Retinal pigment epithelial cell (primary cell): ENCODE results near the gene EYS.
A peak's percentile ranks its signal among the peaks of the same experiment; 100 is the strongest.
"Not testable (repeated sequence)": the region's sequence is repeated elsewhere in the genome, so short reads cannot be mapped to it uniquely, and the experiment has no call there.

Source experiments
- DNase-seq: peaks from one replicate; pipeline ENCODE4 v3.0.0-alpha.2; 2010; ENCODE audit warnings: low read depth
- H3K4me3 ChIP-seq: 2 replicates; pipeline ENCODE4 v1.5.1; 2011; ENCODE audit warnings: mild to moderate bottlenecking, low read length, control low read depth, moderate library complexity
- TF ChIP-seq, protein P1 (sequence below): conservative IDR thresholded peaks from 2 replicates; pipeline ENCODE4 v1.5.1; 2011; ENCODE audit warnings: low read depth, low read length, control low read depth, inconsistent platforms

The EYS gene

DNA sequence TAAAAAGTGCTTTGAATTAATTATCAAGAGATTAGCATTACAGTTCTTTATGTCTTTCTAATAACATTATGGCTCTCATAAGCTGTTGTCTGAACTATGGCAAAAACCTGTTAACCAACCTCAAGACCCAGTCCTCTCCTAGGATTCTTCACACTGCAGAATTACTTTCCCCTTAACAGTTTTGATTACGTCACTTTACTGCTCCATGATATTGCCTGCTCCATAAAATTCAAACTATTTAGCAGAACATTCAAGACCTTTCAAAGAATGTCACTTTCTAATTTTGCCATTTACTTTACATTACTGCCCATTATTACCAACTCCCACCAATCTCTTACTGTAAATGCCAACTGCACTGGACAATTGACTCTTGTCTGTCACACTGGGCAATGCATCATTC, 1227.9 kb downstream of the EYS start:
- no peak for DNase-seq
- H3K4me3 ChIP-seq: no peak overlapping the region
- TF ChIP-seq, protein P1, sequence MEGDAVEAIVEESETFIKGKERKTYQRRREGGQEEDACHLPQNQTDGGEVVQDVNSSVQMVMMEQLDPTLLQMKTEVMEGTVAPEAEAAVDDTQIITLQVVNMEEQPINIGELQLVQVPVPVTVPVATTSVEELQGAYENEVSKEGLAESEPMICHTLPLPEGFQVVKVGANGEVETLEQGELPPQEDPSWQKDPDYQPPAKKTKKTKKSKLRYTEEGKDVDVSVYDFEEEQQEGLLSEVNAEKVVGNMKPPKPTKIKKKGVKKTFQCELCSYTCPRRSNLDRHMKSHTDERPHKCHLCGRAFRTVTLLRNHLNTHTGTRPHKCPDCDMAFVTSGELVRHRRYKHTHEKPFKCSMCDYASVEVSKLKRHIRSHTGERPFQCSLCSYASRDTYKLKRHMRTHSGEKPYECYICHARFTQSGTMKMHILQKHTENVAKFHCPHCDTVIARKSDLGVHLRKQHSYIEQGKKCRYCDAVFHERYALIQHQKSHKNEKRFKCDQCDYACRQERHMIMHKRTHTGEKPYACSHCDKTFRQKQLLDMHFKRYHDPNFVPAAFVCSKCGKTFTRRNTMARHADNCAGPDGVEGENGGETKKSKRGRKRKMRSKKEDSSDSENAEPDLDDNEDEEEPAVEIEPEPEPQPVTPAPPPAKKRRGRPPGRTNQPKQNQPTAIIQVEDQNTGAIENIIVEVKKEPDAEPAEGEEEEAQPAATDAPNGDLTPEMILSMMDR: no peak

DNA sequence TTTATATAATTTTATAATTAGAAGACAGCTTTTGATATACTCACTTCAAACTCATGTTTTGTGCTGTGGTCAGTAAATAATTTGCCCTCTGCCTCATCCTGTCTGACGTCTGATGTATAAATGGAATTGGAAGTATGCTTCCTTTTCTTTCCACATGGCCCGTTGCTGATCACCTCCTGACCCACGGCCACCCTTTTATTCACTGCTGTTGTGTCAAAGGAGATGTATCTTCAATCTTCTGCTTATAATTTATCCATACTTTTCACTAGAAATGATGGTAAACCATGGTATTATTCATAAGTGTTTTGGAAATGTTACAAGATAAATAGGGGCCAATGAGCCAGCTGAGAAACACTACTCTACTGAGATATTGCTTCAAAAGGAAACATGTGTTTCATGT, 1229.6 kb downstream of the EYS start:
- H3K4me3 ChIP-seq: no peak overlapping the region
- TF ChIP-seq, protein P1: no peak
- no peak for DNase-seq

DNA sequence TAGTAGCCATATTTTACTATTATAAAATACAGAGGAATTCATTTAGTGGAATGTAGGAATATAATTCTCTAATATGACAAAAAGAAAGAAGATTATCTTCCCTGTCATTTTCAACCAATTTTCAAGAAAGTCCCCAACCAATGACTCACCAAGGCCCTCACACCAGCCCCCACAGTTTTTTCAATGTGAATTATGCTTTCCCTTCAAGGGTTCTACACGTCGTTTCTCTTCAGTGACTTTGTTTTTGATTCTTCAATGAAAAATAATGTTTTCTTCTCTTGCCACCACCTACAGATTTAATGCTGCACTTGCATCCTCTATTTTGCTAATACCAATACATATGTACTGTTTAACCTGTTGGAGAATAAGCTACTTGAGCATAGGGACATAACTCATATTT, 1230.1 kb downstream of the EYS start:
- H3K4me3 ChIP-seq: no peak overlapping the region
- DNase-seq: no peak
- TF ChIP-seq, protein P1: no peak

DNA sequence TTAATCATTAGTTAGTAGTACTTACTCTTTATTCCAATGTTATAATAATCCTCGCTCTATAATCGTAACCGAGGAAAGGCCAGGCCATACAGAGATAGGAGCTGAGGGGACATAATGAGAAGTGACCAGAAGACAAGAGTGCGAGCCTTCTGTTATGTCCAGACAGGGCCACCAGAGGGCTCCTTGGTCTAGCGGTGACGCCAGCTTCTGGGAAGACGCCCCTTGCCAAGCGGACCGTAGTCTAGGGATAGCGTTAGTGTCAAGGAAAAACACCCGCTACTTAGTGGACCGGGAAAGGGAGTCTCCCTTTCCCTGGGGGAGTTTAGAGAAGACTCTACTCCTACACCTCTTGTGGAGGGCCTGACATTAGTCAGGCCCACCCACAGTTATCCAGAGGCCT, 1237.6 kb downstream of the EYS start:
- H3K4me3 ChIP-seq, DNase-seq: not testable (repeated sequence)
- TF ChIP-seq, protein P1: peak; percentile 24

DNA sequence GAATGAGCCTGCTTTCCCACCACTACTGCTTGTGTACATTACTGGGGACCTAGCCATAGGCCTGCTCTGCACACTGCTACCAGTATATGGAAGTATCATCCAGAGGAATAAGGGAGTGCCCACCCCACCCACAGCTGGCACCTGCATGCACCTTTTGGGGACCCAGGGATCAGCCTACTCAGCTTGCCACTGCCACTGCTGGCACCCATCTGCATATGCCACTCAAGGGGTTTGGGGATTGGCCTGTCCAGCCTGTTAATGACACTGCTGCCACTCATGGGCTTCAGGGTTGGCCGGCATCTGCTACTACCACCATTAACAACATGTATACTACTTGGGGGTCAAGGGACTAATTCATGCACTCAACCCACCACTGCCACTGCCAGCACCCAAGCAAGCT, 1239.4 kb downstream of the EYS start:
- no peak for DNase-seq
- H3K4me3 ChIP-seq: no peak overlapping the region

DNA sequence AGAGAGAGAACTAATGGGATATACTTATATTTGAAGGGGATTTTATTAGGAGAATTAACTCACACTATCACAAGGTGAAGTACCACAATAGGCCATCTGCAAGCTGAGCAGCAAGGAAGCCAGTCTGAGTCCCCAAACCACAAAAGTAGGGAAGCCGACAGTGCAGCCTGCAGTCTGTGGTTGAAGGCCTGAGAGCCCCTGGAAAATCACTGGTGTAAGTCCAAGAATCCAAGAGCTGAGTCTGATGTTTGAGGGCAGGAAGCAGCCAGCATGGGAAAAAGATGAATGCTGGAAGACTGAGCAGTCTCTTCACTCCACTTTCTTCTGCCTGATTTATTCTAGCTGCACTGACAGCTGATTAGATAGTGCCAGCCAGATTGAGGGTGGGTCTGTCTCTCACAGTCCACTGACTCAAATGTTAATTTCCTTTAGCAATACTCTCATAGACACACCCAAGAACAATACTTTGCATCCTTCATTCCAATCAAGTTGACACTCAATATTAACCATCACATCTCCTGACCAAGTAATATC, 1247.5 kb downstream of the EYS start:
- no peak for DNase-seq
- TF ChIP-seq, protein P1: no peak
- H3K4me3 ChIP-seq: no peak overlapping the region

More for the DNA sequence above, 1239.4 kb downstream of the EYS start:
- TF ChIP-seq, protein P1: no peak

DNA sequence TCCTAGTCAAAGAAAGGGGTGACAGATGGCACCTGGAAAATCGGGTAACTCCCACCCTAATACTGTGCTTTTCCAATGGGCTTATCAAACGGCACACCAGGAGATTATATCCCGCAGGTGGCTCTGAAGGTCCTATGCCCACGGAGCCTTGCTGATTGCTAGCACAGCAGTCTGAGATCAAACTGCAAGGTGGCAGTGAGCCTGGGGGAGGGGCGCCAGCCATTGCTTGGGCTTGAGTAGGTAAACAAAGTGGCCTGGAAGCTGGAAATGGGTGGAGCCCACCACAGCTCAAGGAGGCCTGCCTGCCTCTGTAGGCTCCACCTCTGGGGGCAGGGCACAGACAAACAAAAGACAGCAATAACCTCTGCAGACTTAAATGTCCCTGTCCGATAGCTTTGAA, 1258.9 kb downstream of the EYS start:
- not testable (repeated sequence) for H3K4me3 ChIP-seq, DNase-seq

DNA sequence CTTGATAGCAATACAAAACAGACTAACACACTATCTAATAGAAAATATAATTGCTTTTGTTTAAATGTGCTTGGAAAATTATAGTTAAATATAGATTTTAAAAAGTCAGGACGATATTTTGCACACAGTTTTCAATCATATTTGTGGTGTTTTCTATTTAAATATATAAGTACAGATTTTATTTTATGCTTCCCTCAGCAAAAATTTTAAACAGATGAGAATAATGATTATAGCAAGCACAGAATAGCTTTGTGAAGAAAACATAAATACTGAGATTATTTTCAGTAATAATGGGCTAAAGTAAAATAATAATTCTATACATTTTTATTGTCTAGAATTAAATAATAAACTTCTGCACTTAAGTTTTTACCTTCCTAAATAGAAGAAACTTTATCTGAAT, 1262.0 kb downstream of the EYS start:
- no peak for DNase-seq
- TF ChIP-seq, protein P1: no peak
- no peak overlapping the region for H3K4me3 ChIP-seq
